ENCODE results near the gene FXN.

- TF ChIP-seq EZH2phosphoT487 (IDR thresholded peaks at IDR 0.05; ENCODE audit: low read depth, severe bottlenecking, unreplicated experiment) (no peak), EZH2 (IDR thresholded peaks at IDR 0.05; ENCODE audit: borderline replicate concordance) (no peak)
Observed at GRCh38 chr9:69115621-69116020, 80.1 kb downstream of the FXN start.

Measured in hepatocyte (in vitro differentiated cells).